GM18502 (cell line): Measurements from ENCODE around the gene FOXG1.

ENCODE experiments used
- ATAC-seq: cut with Tn5 transposase; IDR thresholded peaks from one replicate; pipeline ENCODE4 v1.9.1; 2021; ENCODE audit warnings: mild to moderate bottlenecking; ENCODE audit not compliant: unreplicated experiment, poor library complexity

The FOXG1 gene

DNA sequence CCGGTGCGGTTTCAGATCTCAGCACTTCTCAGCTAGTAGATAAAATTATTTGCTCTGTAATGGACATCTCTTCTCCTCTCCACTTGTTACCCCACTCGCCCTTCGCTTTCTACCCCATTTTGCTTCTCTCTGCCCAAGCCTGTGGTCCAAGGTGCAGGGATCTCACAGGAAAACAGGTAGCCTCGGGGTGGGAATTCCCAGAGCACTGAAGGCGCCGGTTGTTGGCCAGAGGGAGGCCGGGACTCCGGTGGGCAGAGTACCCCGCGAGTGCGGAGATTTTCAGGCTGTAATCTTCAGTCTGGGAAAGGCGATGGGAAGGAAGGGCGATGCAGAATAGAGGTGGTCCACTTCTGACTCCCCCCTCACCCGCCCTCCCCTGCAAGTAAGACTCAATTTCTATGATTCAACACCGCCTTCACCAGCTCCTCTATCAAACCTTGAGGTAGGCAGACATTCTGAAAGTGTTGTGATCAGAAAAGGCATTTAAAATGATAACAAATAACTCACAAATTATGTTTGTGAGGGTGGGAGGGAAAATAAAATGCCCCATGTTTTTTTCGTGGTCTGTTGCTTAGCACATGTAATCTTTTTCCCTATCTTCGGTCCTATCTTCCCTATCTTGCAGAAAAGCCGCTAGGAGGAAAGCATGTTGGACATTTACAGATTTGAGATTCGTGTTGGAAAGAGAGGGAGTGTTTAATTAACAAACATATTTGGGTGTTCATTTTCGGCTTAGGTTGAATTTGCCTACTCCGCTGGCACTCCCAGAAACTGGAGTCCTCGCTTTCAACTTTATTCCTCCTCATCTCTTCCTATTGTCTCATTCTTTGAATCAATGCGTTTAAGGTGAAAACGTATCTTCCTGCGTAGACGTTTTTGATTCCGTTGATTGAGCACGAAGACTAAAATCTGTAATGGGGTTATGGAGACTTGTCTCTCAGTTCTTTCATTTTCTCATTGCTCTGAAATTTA, 8.5 kb downstream of the FOXG1 start:
- no peak for ATAC-seq

DNA sequence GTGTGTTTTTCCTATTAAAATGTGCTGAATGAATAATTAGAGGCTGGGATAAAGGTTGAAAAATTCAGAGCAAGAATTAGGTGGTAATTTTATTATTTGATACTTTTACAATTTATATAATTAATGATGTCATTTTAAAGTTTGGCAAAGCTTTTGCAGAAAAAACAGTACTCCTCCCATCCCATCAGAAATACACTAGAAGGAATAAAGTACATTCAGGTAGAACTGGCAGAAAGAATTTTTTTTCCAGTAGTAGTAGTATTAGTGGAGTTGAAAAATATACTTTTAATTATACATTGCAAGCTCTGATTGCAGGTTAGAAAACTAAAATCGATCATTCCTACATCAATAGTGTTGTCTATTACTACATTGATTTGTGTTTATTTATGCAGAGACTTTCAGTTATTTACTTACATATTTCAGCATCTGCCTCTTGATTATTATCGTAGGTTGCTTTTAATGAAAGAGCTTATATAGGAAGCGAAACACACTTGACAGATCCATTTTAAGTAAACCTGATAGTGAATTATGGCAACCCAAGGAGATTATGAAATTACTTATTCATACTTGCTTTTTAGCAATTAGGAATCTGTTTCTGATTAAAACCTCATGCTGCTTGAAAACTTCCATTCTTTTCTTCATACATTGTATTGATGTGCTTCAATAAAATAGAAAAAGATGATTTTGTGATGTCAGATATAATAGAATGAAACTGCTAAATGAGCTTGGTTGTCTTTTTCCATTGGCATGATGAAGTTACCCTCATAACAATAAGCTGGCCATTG, 10.1 kb downstream of the FOXG1 start:
- no peak for ATAC-seq

DNA sequence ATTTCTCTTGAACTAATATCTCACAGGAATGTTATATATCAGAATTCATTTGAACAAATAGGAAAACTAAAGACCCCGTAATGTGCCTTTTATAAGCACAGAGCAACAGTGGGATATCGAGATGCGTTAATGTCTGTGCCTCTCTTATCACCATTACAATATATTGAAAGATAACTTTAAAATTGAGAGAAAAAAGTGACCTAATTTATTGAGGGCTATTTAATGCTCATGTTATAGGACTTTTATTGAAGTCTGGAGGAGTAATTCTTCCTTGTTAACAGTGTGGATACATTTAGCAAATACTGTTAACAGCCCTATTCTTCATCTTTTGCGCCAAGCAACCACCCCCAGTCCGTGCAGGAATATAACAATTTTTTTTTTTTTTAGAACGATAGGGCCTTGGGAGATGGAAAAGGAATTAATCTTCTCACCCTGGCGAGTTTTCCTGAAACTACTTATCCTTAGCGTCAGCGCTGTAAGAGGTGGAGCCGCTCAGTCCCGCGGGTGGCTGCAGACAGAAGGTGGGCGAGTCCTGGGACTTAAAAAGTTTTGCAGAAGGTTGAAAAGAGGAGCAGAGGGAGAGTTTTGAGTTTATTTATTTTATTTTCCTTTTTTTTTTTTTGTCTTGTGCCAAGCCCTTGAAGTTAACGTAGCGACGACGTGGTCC, 11.0 kb downstream of the FOXG1 start:
- no peak for ATAC-seq

DNA sequence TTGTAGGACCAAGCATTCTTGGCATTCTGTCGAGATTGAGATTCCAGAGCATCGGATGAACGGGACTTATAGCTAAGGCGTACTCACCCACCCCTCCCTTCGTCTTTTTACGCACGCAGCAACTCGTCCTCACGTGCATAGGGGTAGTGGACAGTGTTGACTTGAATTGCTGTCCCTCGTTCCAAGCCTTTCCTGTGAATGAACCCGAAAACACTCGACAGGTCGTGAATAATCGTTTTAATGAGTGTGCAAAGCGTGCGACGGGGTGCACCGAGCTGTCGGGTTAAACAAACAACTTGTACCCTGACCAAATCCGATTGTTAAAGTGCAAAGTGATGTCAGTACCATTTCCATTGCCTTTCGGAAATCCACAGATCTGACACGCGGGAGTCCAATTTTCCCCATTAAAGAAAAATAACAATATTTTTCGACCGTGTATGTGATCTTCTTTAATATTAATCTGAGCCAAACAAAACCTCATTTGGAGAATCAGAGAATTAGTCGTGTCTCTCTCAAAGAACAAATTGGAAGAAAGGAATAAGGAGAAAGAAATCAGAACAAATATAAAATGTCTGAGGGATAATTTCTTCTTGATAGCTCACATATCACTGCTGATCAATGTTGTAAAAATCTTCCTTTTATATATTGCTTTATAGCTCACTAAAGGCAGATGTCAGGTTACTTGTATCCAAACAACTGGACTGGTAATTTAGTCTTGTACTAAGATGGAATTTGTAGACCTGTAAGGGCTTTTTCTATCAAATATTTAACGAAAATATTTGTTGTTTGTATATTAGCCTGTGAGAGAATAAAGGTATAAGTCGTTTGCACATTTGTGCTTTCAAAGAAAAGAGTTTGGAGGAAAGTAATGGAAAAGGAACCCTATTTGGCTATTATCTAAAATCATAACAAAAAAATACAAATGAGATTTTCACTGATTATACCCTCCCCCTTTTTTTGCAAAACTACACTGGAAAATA, 11.8 kb downstream of the FOXG1 start:
- ATAC-seq, result no peak

DNA sequence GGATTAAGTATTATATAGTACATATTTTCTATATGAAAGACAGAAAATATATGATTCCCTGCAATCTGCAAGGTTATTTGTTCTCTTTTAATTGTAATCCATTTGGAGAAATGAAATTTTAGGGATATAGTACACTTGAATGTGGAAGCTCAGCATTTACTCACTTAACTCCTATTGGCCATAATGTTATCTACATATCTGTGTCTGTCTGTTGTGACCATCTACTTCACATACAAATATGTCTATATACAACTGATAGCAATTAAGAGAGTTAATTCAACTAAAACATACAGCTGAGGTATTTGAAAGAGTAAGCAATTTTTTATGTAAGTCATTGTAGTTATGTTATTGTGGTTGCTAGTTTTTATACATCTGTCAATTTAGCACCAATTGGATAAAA, 12.9 kb downstream of the FOXG1 start:
- ATAC-seq, result no peak

DNA sequence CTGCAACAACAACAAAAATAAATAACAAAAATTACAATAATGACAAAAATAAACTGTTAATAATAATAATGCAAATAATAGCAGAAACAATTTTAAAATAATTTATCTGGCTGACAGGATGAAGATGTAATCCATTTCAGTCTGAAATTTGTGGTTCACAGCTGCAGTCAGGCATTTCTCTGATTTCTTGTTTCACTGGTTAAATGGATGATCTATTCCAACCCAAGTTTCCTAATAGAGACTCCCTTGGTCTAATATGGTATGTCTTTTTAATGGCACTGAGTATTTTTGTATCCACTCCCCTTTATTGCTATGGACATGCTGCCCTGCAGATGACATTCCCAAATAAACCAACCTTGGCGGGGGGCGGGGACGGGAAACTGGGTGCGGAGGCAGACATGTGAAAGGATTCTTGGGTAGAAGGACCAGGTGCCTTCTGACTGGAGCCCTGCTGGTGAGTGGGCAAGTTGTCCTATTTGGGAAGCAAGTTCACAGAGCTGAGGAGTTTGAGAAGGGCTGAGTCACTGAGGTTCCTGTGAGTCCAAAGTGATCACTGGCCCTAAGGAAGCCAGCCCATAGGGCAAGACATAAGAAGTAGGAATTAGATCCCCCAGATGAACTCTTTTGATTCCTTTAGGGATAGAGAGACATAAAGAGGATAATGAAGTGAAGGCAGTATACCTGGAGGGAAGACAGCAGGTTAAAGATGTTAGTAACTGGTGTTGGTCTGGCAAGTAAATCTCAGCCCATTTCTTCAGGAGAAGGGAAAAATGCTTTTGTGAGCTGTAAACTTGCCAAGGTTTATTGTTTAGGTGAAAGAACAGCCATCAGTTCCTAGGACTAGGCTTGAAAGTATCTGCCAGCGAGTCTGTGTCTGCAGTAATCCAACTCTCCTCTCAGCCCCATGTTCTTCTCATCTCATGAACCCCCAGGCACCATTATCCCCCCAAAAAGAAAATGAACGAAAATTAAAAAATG, 14.5 kb downstream of the FOXG1 start:
- ATAC-seq, result no peak

DNA sequence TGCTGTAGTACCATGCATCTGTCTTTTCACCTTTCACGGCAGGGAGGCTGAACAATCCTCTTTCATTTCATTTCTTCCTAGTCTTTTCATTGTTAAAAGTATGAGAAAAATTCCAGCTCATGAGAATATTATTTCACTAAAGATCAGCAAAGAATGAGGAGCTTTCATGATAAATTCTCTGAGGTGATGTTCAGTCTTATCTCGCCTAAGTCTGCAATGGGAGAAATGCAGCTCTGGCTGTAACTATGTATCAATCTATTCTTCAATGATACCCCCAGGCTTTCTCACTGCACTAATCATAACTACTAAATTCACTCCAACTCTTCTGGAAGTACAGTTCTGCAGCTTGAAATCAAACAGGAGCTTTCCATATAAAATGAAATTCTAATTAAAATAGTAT, 15.7 kb downstream of the FOXG1 start:
- no peak for ATAC-seq

DNA sequence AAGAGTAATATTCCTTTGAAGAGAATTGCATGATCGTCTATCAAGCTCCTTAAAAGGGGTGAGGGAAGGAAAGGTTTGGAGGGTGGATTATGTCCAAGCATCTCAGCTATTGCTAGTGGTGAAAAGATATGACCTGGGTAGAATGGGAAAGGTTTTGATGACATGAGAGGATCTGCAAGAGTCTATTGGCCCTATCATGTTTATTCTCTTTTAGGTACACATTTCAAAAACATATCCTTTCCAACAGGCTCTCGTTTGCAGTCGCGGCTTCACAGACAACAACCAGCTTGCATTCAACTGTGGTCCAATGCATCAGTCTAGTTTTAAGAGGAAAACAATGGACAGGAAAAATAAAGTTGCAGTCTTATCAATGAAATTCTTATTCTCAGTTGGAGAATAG, 17.1 kb downstream of the FOXG1 start:
- ATAC-seq, result no peak

DNA sequence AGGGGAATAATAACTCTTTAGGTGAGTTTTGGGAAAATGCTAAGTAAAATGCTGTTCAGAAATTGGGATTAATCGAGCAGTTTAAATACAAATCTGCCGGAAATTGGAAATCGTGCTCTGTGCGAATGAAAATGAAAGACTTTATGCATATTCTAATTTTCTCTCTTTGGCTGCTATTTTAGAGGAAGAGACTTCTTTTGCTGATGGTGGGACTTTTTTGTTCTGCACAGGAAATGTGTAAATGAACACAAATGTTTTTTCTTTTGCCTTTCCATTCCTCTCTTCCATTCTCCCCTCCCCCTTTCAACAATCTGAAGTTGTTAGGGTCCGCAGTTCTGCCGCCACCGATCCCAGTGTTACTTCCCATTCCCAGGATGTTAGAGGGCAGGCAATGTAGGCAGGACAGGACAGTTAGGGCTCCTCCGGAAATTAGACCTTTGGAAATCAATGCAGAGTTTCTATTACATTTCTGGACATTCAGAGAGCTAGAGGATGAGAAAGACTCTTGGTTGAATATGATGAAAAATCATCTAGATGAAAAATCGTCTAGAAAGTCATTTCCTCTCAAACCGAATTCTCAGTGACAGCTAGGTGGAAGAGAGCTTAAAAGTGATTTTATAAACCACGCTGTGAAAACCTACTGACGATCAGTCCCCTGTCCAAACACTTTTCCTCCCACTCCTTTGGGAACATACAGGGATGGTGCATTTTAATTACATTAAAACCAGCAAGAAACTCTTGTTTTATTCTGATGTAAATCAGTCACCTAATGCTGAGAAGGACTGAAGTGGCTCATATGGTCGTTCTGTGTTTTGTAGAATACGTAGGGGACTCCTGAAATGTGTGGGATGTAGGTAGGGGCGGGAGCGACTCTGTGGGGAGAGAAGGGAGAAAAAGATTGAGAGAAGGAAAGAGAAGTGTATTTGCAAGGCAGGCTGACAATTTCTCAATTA, 17.8 kb downstream of the FOXG1 start:
- ATAC-seq, result no peak

DNA sequence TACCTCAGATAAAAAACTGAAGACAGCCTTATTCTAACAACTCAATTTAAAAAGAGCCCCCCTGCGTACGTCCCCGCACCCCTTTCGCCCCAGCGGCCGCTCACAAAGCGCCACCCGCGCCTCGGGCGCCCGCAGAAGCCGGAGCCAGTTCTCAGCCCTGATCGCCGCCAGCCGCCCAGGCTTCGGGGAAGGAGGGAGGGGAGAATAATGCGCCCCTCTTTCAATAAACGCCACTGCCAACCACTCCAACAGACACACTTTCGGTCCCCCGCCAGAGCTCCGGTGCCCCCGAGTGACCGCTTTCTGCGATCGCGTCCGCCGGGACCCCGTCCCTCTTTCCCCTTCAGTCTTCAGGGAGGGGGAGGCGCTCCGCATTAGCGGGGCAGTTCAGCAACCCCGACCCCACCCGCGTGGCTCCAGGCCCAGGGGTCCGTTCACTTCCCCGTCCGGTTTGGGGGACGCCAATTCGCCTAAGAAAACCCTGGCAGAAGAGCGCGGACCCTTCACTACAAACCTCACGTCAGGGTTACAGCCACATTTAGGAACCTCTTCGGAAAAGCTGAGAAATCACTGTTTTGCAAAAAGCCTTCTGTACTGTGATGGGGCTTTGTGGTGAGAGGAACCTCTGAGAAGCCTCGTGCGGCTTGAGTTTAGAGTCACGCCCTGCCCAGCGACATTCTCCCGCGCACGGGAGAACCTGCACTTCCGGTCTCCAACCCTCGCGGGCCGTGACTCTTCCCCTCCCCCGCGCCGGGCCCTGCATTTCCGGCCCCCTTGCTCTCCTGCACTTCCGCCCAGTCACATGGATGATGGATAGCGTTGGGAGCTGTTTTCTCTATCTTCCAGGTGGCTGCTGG, 18.7 kb downstream of the FOXG1 start:
- peak; percentile 86 for ATAC-seq

DNA sequence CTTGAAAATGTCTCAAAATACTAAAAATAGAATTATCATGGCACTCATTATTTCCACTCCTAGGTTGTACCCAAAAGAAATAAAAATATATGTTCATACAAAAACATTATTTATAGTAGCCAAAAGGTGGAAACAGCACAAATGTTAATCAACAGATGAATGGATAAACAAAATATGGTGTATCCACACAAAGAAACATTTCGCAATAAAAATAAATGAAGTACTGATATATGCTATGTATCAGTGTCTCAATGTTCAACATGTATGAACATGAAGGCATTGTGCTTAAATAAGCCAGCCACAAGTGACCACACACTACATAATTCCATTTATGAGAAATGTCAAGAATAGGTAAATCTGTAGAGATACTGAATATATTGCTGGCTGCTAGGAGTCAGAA, 40.9 kb downstream of the FOXG1 start:
- ATAC-seq, result no peak

DNA sequence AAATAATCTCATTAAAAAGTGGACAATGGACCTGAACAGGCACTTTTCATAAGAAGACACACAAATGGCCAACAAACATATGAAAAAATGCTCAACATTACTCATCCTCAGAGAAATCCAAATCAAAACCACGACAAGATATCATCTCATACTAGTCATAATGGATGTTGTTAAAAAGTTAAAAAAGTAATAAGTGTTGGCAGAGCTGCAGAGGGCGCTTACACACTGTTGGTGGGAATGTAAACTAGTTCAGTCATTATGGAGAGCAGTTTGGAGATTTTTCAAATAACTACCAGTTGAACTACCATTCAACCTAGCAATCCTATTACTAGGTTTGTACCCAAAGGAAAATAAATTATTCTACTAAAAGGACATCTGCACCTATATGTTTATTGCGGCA, 47.2 kb downstream of the FOXG1 start:
- no peak for ATAC-seq
